Stimulated activated effector memory CD8-positive, alpha-beta T cell treated with anti-CD3 and anti-CD28 coated beads, Interleukin-12 subunit alpha, Interleukin-12 subunit beta, amount 100 ng/mL, for 72 hours (primary cell): ENCODE results near the gene LMBR1.
"Not testable (repeated sequence)": the region's sequence is repeated elsewhere in the genome, so short reads cannot be mapped to it uniquely, and the experiment has no call there.

Source experiments
- ATAC-seq: fragments of 150-1000 bp; cut with Tn5 transposase; 2 replicates; pipeline ENCODE4 v1.10.0; 2021
- DNase-seq, 2 donors: peaks; one replicate each; pipeline ENCODE4 v3.0.0; 2021 to 2022; ENCODE audit warnings: low spot score in 2 of 2
- H3K27ac Mint-ChIP-seq: one replicate; pipeline ENCODE4 v1.8.0; 2022; ENCODE audit warnings: mild to moderate bottlenecking, mixed read lengths
- H3K36me3 Mint-ChIP-seq: one replicate; pipeline ENCODE4 v1.8.0; 2022; ENCODE audit warnings: mild to moderate bottlenecking, mixed read lengths
- H3K4me1 Mint-ChIP-seq: one replicate; pipeline ENCODE4 v1.8.0; 2022; ENCODE audit warnings: mixed read lengths
- H3K4me3 Mint-ChIP-seq: one replicate; pipeline ENCODE4 v1.8.0; 2022; ENCODE audit warnings: mild to moderate bottlenecking, mixed read lengths
- H3K9me3 Mint-ChIP-seq: one replicate; pipeline ENCODE4 v1.8.0; 2022; ENCODE audit warnings: mixed read lengths

LMBR1 gene

GRCh38 chr7:156892821-156893706, at the start of gene LMBR1:
LMBR1 (minus strand) TSS chr7:156893183; CDS start chr7:156892993, 190 bp downstream.
- Mint-ChIP-seq H3K4me1 (peaks cover 42% of the 10 kb centered on the region), H3K27ac (peak within 1 kb of the TSS; percentile 91), H3K36me3 (peaks cover 36% of the 10 kb centered on the region), H3K4me3 (peak within 1 kb of the TSS; percentile 83), H3K9me3 (no peaks in the 10 kb centered on the region)
- peak; percentile 91 for ATAC-seq
- DNase-seq = peak; percentile 95 to 96

GRCh38 chr7:156942708-156943090, 49.7 kb upstream of the LMBR1 start:
- peak overlapping the region; percentile 15 for H3K4me3 Mint-ChIP-seq
- DNase-seq (no peak), ATAC-seq (peak; percentile 62)
- peaks cover 5% of the 10 kb centered on the region for H3K4me1 Mint-ChIP-seq
- no peak overlapping the region for H3K27ac Mint-ChIP-seq
- peaks cover 7% of the 10 kb centered on the region for H3K36me3 Mint-ChIP-seq
- no peaks in the 10 kb centered on the region for H3K9me3 Mint-ChIP-seq

- Mint-ChIP-seq H3K36me3 (peaks cover 7% of the 10 kb centered on the region), H3K4me1 (no peaks in the 10 kb centered on the region), H3K4me3 (no peak overlapping the region), H3K27ac (no peak overlapping the region), H3K9me3 (no peaks in the 10 kb centered on the region)
- ATAC-seq (no peak), DNase-seq (no peak)
Observed at GRCh38 chr7:156941393-156942182, 48.6 kb upstream of the LMBR1 start.

- H3K4me1 Mint-ChIP-seq = no peaks in the 10 kb centered on the region
- peaks cover 7% of the 10 kb centered on the region for H3K36me3 Mint-ChIP-seq
- DNase-seq (no peak), ATAC-seq (no peak)
- H3K27ac Mint-ChIP-seq = no peak overlapping the region
- no peak overlapping the region for H3K4me3 Mint-ChIP-seq
- H3K9me3 Mint-ChIP-seq = no peaks in the 10 kb centered on the region
Observed at GRCh38 chr7:156940421-156941122, 47.6 kb upstream of the LMBR1 start.

- H3K4me1 Mint-ChIP-seq = not testable (repeated sequence)
Observed at GRCh38 chr7:156936766-156937165, 43.8 kb upstream of the LMBR1 start.

GRCh38 chr7:156935250-156935649, 42.3 kb upstream of the LMBR1 start:
- ATAC-seq = no peak
- no peaks in the 10 kb centered on the region for H3K36me3 Mint-ChIP-seq
- no peak for DNase-seq
- no peak overlapping the region for H3K27ac Mint-ChIP-seq
- no peak overlapping the region for H3K4me3 Mint-ChIP-seq
- peaks cover under 1% of the 10 kb centered on the region for H3K4me1 Mint-ChIP-seq
- H3K9me3 Mint-ChIP-seq = no peaks in the 10 kb centered on the region

More at GRCh38 chr7:156936766-156937165, 43.8 kb upstream of the LMBR1 start:
- not testable (repeated sequence) for H3K9me3 Mint-ChIP-seq, DNase-seq, ATAC-seq, H3K4me3 Mint-ChIP-seq, H3K27ac Mint-ChIP-seq, H3K36me3 Mint-ChIP-seq

- DNase-seq (no peak), ATAC-seq (no peak)
- Mint-ChIP-seq H3K4me1 (peaks cover 21% of the 10 kb centered on the region), H3K9me3 (no peaks in the 10 kb centered on the region), H3K27ac (no peak overlapping the region), H3K36me3 (no peaks in the 10 kb centered on the region), H3K4me3 (no peak overlapping the region)
Observed at GRCh38 chr7:156932006-156932405, 39.0 kb upstream of the LMBR1 start.

GRCh38 chr7:156929789-156930539, 37.0 kb upstream of the LMBR1 start:
- Mint-ChIP-seq H3K36me3 (no peaks in the 10 kb centered on the region), H3K4me1 (peaks cover 21% of the 10 kb centered on the region)
- ATAC-seq = peak; percentile 44

GRCh38 chr7:156928406-156928747, 35.4 kb upstream of the LMBR1 start:
- Mint-ChIP-seq H3K27ac (no peak overlapping the region), H3K36me3 (peaks cover under 1% of the 10 kb centered on the region), H3K4me3 (no peak overlapping the region), H3K9me3 (peaks cover under 1% of the 10 kb centered on the region), H3K4me1 (peaks cover 23% of the 10 kb centered on the region)
- DNase-seq (no peak), ATAC-seq (no peak)

More at GRCh38 chr7:156929789-156930539, 37.0 kb upstream of the LMBR1 start:
- DNase-seq = no peak
- no peak overlapping the region for H3K4me3 Mint-ChIP-seq
- H3K9me3 Mint-ChIP-seq = no peaks in the 10 kb centered on the region
- no peak overlapping the region for H3K27ac Mint-ChIP-seq

- no peak overlapping the region for H3K4me3 Mint-ChIP-seq
- ATAC-seq (no peak), DNase-seq (no peak)
- H3K9me3 Mint-ChIP-seq = peaks cover 2% of the 10 kb centered on the region
- H3K4me1 Mint-ChIP-seq = peaks cover 29% of the 10 kb centered on the region
- peaks cover 7% of the 10 kb centered on the region for H3K36me3 Mint-ChIP-seq
- H3K27ac Mint-ChIP-seq = no peak overlapping the region
Observed at GRCh38 chr7:156927571-156928405, 34.8 kb upstream of the LMBR1 start.

- H3K9me3 Mint-ChIP-seq, H3K4me3 Mint-ChIP-seq, ATAC-seq, H3K27ac Mint-ChIP-seq, DNase-seq, H3K36me3 Mint-ChIP-seq: not testable (repeated sequence)
- peaks cover 46% of the 10 kb centered on the region for H3K4me1 Mint-ChIP-seq
Observed at GRCh38 chr7:156925821-156926220, 32.8 kb upstream of the LMBR1 start.

GRCh38 chr7:156922304-156922703, 29.3 kb upstream of the LMBR1 start:
- H3K9me3 Mint-ChIP-seq, H3K36me3 Mint-ChIP-seq, ATAC-seq, DNase-seq: not testable (repeated sequence)
- Mint-ChIP-seq H3K4me3 (peak overlapping the region; percentile 53), H3K4me1 (peaks cover 49% of the 10 kb centered on the region), H3K27ac (peak overlapping the region; percentile 85)

- H3K27ac Mint-ChIP-seq, ATAC-seq, DNase-seq, H3K4me3 Mint-ChIP-seq, H3K9me3 Mint-ChIP-seq, H3K36me3 Mint-ChIP-seq: not testable (repeated sequence)
- H3K4me1 Mint-ChIP-seq = peaks cover 49% of the 10 kb centered on the region
Observed at GRCh38 chr7:156920487-156921373, 27.7 kb upstream of the LMBR1 start.
